Thyroid gland (tissue), 4 donors: ENCODE results near the gene NTRK2.

Experiments used
- CTCF ChIP-seq, 6 experiments: fragments of 200-600 bp in 3 of 6; fragments of 450-650 bp in 3 of 6; sonication (generic) in 3 of 6; IDR thresholded peaks; one replicate each; pipeline ENCODE4 v1.5.1; 2016 to 2019; ENCODE audit warnings: antibody characterized with exemption in 6 of 6, mild to moderate bottlenecking in 2 of 6, inconsistent platforms in 1 of 6, moderate library complexity in 1 of 6
- POLR2A ChIP-seq, 2 donors: fragments of 450-650 bp; IDR thresholded peaks; one replicate each; pipeline ENCODE4 v1.6.1; 2017; ENCODE audit warnings: antibody characterized with exemption in 2 of 2, mild to moderate bottlenecking in 2 of 2, moderate library complexity in 1 of 2

- TF ChIP-seq CTCF (IDR thresholded peaks at IDR 0.05) (no peak), POLR2A (IDR thresholded peaks at IDR 0.05) (no peak)
These were observed 351.3 kb downstream of the NTRK2 start for GRCh38 chr9:85020791-85021190.
